HL-60 (cell line): ENCODE data around the gene PSMA8.

Source experiments
- DNase-seq, 2 experiments: peaks; one replicate each; pipeline ENCODE4 v3.0.0-alpha.2; 2010 to 2020; ENCODE audit warnings: low read depth in 1 of 2, low spot score in 1 of 2
- H3K27ac ChIP-seq: fragments of 250-450 bp; sonication (Bioruptor Pico); replicated peaks from 2 replicates; pipeline ENCODE4 v1.5.1; 2020; ENCODE audit warnings: mild to moderate bottlenecking, moderate library complexity
- H3K27me3 ChIP-seq: fragments of 250-450 bp; sonication (Bioruptor Pico); 2 replicates; pipeline ENCODE4 v1.5.1; 2021; ENCODE audit warnings: mild to moderate bottlenecking, moderate library complexity; ENCODE audit not compliant: insufficient read depth, poor library complexity, severe bottlenecking
- H3K4me3 ChIP-seq: replicated peaks from 2 replicates; pipeline ENCODE4 v1.5.1; 2011; ENCODE audit warnings: mild to moderate bottlenecking, control low read depth, low read length; ENCODE audit not compliant: insufficient read depth
- GABPA ChIP-seq: IDR thresholded peaks from 2 replicates; pipeline ENCODE4 v1.6.1; 2012; ENCODE audit warnings: low read depth
- POLR2AphosphoS5 ChIP-seq: IDR thresholded peaks from 2 replicates; pipeline ENCODE4 v1.6.1; 2012; ENCODE audit warnings: low read depth
- SPI1 ChIP-seq: IDR thresholded peaks from 2 replicates; pipeline ENCODE4 v1.6.1; 2012; ENCODE audit warnings: low read depth, mild to moderate bottlenecking, borderline replicate concordance
- TF ChIP-seq, protein P1 (sequence below): IDR thresholded peaks from one replicate; pipeline ENCODE4 v1.5.1; 2011; ENCODE audit warnings: low read length, control low read depth, inconsistent platforms; ENCODE audit not compliant: insufficient read depth
- TF ChIP-seq, protein P2 (sequence below): IDR thresholded peaks from 2 replicates; pipeline ENCODE4 v1.6.1; 2012; ENCODE audit warnings: low read depth; ENCODE audit not compliant: insufficient replicate concordance

PSMA8 gene

GRCh38 chr18:26091047-26091630 is 42.5 kb upstream of the PSMA8 start:
- peak overlapping the region; percentile 96 for H3K27ac ChIP-seq
- H3K4me3 ChIP-seq: peak overlapping the region; percentile 92
- TF ChIP-seq, protein P1, sequence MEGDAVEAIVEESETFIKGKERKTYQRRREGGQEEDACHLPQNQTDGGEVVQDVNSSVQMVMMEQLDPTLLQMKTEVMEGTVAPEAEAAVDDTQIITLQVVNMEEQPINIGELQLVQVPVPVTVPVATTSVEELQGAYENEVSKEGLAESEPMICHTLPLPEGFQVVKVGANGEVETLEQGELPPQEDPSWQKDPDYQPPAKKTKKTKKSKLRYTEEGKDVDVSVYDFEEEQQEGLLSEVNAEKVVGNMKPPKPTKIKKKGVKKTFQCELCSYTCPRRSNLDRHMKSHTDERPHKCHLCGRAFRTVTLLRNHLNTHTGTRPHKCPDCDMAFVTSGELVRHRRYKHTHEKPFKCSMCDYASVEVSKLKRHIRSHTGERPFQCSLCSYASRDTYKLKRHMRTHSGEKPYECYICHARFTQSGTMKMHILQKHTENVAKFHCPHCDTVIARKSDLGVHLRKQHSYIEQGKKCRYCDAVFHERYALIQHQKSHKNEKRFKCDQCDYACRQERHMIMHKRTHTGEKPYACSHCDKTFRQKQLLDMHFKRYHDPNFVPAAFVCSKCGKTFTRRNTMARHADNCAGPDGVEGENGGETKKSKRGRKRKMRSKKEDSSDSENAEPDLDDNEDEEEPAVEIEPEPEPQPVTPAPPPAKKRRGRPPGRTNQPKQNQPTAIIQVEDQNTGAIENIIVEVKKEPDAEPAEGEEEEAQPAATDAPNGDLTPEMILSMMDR: no peak
- peak; percentile 3; the same call in 1 of the 2 replicates for TF ChIP-seq GABPA
- TF ChIP-seq SPI1: no peak
- TF ChIP-seq, protein P2, sequence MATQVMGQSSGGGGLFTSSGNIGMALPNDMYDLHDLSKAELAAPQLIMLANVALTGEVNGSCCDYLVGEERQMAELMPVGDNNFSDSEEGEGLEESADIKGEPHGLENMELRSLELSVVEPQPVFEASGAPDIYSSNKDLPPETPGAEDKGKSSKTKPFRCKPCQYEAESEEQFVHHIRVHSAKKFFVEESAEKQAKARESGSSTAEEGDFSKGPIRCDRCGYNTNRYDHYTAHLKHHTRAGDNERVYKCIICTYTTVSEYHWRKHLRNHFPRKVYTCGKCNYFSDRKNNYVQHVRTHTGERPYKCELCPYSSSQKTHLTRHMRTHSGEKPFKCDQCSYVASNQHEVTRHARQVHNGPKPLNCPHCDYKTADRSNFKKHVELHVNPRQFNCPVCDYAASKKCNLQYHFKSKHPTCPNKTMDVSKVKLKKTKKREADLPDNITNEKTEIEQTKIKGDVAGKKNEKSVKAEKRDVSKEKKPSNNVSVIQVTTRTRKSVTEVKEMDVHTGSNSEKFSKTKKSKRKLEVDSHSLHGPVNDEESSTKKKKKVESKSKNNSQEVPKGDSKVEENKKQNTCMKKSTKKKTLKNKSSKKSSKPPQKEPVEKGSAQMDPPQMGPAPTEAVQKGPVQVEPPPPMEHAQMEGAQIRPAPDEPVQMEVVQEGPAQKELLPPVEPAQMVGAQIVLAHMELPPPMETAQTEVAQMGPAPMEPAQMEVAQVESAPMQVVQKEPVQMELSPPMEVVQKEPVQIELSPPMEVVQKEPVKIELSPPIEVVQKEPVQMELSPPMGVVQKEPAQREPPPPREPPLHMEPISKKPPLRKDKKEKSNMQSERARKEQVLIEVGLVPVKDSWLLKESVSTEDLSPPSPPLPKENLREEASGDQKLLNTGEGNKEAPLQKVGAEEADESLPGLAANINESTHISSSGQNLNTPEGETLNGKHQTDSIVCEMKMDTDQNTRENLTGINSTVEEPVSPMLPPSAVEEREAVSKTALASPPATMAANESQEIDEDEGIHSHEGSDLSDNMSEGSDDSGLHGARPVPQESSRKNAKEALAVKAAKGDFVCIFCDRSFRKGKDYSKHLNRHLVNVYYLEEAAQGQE: no peak
- TF ChIP-seq POLR2AphosphoS5: peak; percentile 32
- H3K27me3 ChIP-seq: no peaks in the 10 kb centered on the region
- DNase-seq: peak in 1 of 2 experiments; percentile 31

GRCh38 chr18:26096852-26097251 is 36.8 kb upstream of the PSMA8 start:
- Histone ChIP-seq H3K4me3 (no peak overlapping the region), H3K27me3 (no peaks in the 10 kb centered on the region), H3K27ac (no peak overlapping the region)
- no peak for DNase-seq
- TF ChIP-seq SPI1: no peak
- TF ChIP-seq POLR2AphosphoS5: no peak
- TF ChIP-seq, protein P2: no peak
- TF ChIP-seq, protein P1: no peak
- TF ChIP-seq GABPA: no peak

- TF ChIP-seq GABPA: no peak
- TF ChIP-seq POLR2AphosphoS5: no peak
- no peak for TF ChIP-seq SPI1
- TF ChIP-seq, protein P1: no peak
- TF ChIP-seq, protein P2: no peak
- H3K4me3 ChIP-seq: no peak overlapping the region
- DNase-seq: no peak
Observed at GRCh38 chr18:26097563-26097962, 36.1 kb upstream of the PSMA8 start.

More at GRCh38 chr18:26097563-26097962, 36.1 kb upstream of the PSMA8 start:
- Histone ChIP-seq H3K27ac (no peak overlapping the region), H3K27me3 (no peaks in the 10 kb centered on the region)
